HEK293 (cell line): ENCODE results near the gene TIAL1.
"Not testable (repeated sequence)": the region's sequence is repeated elsewhere in the genome, so short reads cannot be mapped to it uniquely, and the experiment has no call there.

Source experiments
- ZNF114 ChIP-seq: fragments of 450-650 bp; formaldehyde crosslinking; IDR thresholded peaks from 2 replicates; pipeline ENCODE4 v1.5.0; 2017; ENCODE audit warnings: missing biosample characterization, missing genetic modification characterization
- ZNF221 ChIP-seq: fragments of 450-650 bp; formaldehyde crosslinking; IDR thresholded peaks from 2 replicates; pipeline ENCODE4 v1.5.1; 2017; ENCODE audit warnings: missing biosample characterization, missing genetic modification characterization, borderline replicate concordance
- ZNF239 ChIP-seq: fragments of 450-650 bp; formaldehyde crosslinking; IDR thresholded peaks from 2 replicates; pipeline ENCODE4 v1.5.1; 2016; ENCODE audit warnings: missing biosample characterization, missing genetic modification characterization
- TF ChIP-seq, protein P1 (sequence below): fragments of 450-650 bp; formaldehyde crosslinking; IDR thresholded peaks from 2 replicates; pipeline ENCODE4 v1.5.1; 2016; ENCODE audit warnings: missing biosample characterization, missing genetic modification characterization

DNA sequence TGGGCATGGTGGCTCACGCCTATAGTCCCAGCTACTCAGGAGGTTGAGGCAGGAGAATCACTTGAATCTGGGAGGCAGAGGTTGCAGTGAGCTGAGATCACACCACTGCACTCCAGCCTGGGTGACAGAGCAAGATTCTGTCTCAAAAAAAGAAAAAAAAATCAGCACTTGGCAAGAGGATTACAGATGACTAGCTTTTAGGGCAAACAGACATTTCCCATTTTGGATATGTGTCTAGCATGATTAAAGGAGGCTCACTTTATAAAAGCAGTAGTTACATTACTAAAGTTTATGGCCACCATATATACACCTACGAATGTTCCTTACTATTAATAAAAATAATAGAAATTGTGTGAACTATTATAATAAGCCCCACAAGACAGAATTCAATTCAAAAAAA is 40.7 kb downstream of the TIAL1 start:
- TF ChIP-seq, protein P1, sequence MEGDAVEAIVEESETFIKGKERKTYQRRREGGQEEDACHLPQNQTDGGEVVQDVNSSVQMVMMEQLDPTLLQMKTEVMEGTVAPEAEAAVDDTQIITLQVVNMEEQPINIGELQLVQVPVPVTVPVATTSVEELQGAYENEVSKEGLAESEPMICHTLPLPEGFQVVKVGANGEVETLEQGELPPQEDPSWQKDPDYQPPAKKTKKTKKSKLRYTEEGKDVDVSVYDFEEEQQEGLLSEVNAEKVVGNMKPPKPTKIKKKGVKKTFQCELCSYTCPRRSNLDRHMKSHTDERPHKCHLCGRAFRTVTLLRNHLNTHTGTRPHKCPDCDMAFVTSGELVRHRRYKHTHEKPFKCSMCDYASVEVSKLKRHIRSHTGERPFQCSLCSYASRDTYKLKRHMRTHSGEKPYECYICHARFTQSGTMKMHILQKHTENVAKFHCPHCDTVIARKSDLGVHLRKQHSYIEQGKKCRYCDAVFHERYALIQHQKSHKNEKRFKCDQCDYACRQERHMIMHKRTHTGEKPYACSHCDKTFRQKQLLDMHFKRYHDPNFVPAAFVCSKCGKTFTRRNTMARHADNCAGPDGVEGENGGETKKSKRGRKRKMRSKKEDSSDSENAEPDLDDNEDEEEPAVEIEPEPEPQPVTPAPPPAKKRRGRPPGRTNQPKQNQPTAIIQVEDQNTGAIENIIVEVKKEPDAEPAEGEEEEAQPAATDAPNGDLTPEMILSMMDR (tag by site-specific recombination): not testable (repeated sequence)
- TF ChIP-seq ZNF239, ZNF221, ZNF114 (tag by site-specific recombination): not testable (repeated sequence)
